ENCODE data around the gene TSHZ2.

- TF ChIP-seq TAF1 (IDR thresholded peaks at IDR 0.05; ENCODE audit: low read depth) (no peak), ZBTB7A (IDR thresholded peaks at IDR 0.05; ENCODE audit: low read depth) (no peak), MAX (IDR thresholded peaks at IDR 0.05) (no peak), NFIC (IDR thresholded peaks at IDR 0.05) (no peak), TEAD4 (IDR thresholded peaks at IDR 0.05) (no peak), FOXM1 (IDR thresholded peaks at IDR 0.05; ENCODE audit: borderline replicate concordance, low read depth) (no peak), EP300 (IDR thresholded peaks at IDR 0.05; ENCODE audit: borderline replicate concordance) (no peak), USF1 (IDR thresholded peaks at IDR 0.05) (no peak), REST (IDR thresholded peaks at IDR 0.05; ENCODE audit: low read depth) (no peak), YY1 (IDR thresholded peaks at IDR 0.05; ENCODE audit: low read depth) (no peak), CEBPB (IDR thresholded peaks at IDR 0.05) (no peak), CREB1 (IDR thresholded peaks at IDR 0.05; ENCODE audit: low read depth) (no peak), RAD21 (IDR thresholded peaks at IDR 0.05; ENCODE audit: low read depth) (no peak), EGR1 (IDR thresholded peaks at IDR 0.05) (no peak)
Observed at GRCh38 chr20:53369871-53370270, 397.7 kb downstream of the TSHZ2 start.

Measured in Ishikawa (cell line).